Measurements from ENCODE around the gene THRA. TPM values are rescaled to one million over a fixed set of nuclear protein-coding genes. Genes with fewer than 3 reads are reported as not detected.

Gene THRA
- 10 to 100 TPM; 64.8 to 75.0 TPM for total RNA-seq

GRCh38 chr17:40062329-40063186 is at the start of gene THRA:
Gene THRA (plus strand): TSS chr17:40062965. CDS start chr17:40074489, 11,524 bp downstream.
- Histone ChIP-seq H3K9me3 (no peaks in the 10 kb centered on the region), H3K4me1 (ENCODE audit: control insufficient read depth in 1 of 2, low read depth in 2 of 2) (peaks cover 27 to 52% of the 10 kb centered on the region in 2 donors), H3K36me3 (no peaks in the 10 kb centered on the region), H3K4me3 (peak within 1 kb of the TSS; percentile 100), H3K27me3 (replicated peaks; ENCODE audit: insufficient read depth) (no peaks in the 10 kb centered on the region), H3K27ac (peak within 1 kb of the TSS; percentile 92 to 95)
- ATAC-seq (ENCODE audit: insufficient number of reproducible peaks, low FRiP score, low read depth) (peak; percentile 19), DNase-seq (ENCODE audit: low spot score) (no peak)
- no peak for TF ChIP-seq CTCF (IDR thresholded peaks at IDR 0.05)

- H3K27ac ChIP-seq: no peak overlapping the region
- TF ChIP-seq CTCF (IDR thresholded peaks at IDR 0.05): no peak
- no peaks in the 10 kb centered on the region for H3K9me3 ChIP-seq
- no peaks in the 10 kb centered on the region for H3K27me3 ChIP-seq (replicated peaks; ENCODE audit: insufficient read depth)
- DNase-seq (ENCODE audit: low spot score) (no peak), ATAC-seq (ENCODE audit: insufficient number of reproducible peaks, low FRiP score, low read depth) (no peak)
- peaks cover 7 to 27% of the 10 kb centered on the region in 2 donors for H3K4me1 ChIP-seq (ENCODE audit: control insufficient read depth in 1 of 2, low read depth in 2 of 2)
- no peaks in the 10 kb centered on the region for H3K36me3 ChIP-seq
- no peak overlapping the region for H3K4me3 ChIP-seq
Observed at GRCh38 chr17:40014375-40014980, 48.3 kb upstream of the THRA start.

GRCh38 chr17:40015005-40015997 is 47.5 kb upstream of the THRA start, which contains the start of gene CSF3:
Gene CSF3 (plus strand): TSS chr17:40015440. CDS start chr17:40015475, 35 bp downstream.
- no peak for DNase-seq (ENCODE audit: low spot score)
- no peak for ATAC-seq (ENCODE audit: insufficient number of reproducible peaks, low FRiP score, low read depth)
- TF ChIP-seq CTCF (IDR thresholded peaks at IDR 0.05): no peak
- Histone ChIP-seq H3K36me3 (peaks cover 4% of the 10 kb centered on the region), H3K4me3 (no peak within 1 kb of the TSS), H3K27ac (no peak within 1 kb of the TSS), H3K9me3 (no peaks in the 10 kb centered on the region), H3K27me3 (replicated peaks; ENCODE audit: insufficient read depth) (no peaks in the 10 kb centered on the region), H3K4me1 (ENCODE audit: control insufficient read depth in 1 of 2, low read depth in 2 of 2) (peaks cover 7 to 28% of the 10 kb centered on the region in 2 donors)

GRCh38 chr17:40015998-40016985 is 46.5 kb upstream of the THRA start:
- Histone ChIP-seq H3K27ac (no peak overlapping the region), H3K36me3 (peaks cover 4% of the 10 kb centered on the region), H3K4me1 (ENCODE audit: control insufficient read depth in 1 of 2, low read depth in 2 of 2) (peaks cover 7 to 38% of the 10 kb centered on the region in 2 donors), H3K4me3 (no peak overlapping the region), H3K9me3 (no peaks in the 10 kb centered on the region), H3K27me3 (replicated peaks; ENCODE audit: insufficient read depth) (no peaks in the 10 kb centered on the region)
- DNase-seq (ENCODE audit: low spot score): no peak
- no peak for TF ChIP-seq CTCF (IDR thresholded peaks at IDR 0.05)
- no peak for ATAC-seq (ENCODE audit: insufficient number of reproducible peaks, low FRiP score, low read depth)
